ENCODE results near the gene CEL.
"Not testable (repeated sequence)": the region's sequence is repeated elsewhere in the genome, so short reads cannot be mapped to it uniquely, and the experiment has no call there.

CEL gene

GRCh38 chr9:133086212-133086860 lies 24.6 kb downstream of the CEL start:
- not testable (repeated sequence) for DNase-seq (ENCODE audit: low read depth)

GRCh38 chr9:133086894-133087293 lies 25.1 kb downstream of the CEL start:
- no peak for DNase-seq (ENCODE audit: low read depth)

GRCh38 chr9:133087429-133088145 lies 25.8 kb downstream of the CEL start:
- no peak for DNase-seq (ENCODE audit: low read depth)

- DNase-seq (ENCODE audit: low read depth), result no peak
Measured at GRCh38 chr9:133088146-133088750, 26.5 kb downstream of the CEL start.

GRCh38 chr9:133088756-133089155 lies 27.0 kb downstream of the CEL start:
- no peak for DNase-seq (ENCODE audit: low read depth)

- DNase-seq (ENCODE audit: low read depth), result no peak
Measured at GRCh38 chr9:133089271-133089671, 27.5 kb downstream of the CEL start.

GRCh38 chr9:133090187-133090586 lies 28.4 kb downstream of the CEL start:
- no peak for DNase-seq (ENCODE audit: low read depth)

- no peak for DNase-seq (ENCODE audit: low read depth)
Measured at GRCh38 chr9:133090752-133091385, 29.1 kb downstream of the CEL start.

- DNase-seq (ENCODE audit: low read depth), result not testable (repeated sequence)
Measured at GRCh38 chr9:133094351-133094750, 32.6 kb downstream of the CEL start.

GRCh38 chr9:133094842-133095393 lies 33.1 kb downstream of the CEL start:
- no peak for DNase-seq (ENCODE audit: low read depth)

GRCh38 chr9:133098104-133098754 lies 36.4 kb downstream of the CEL start:
- no peak for DNase-seq (ENCODE audit: low read depth)

- no peak for DNase-seq (ENCODE audit: low read depth)
Measured at GRCh38 chr9:133098871-133099270, 37.1 kb downstream of the CEL start.

- no peak for DNase-seq (ENCODE audit: low read depth)
Measured at GRCh38 chr9:133099726-133100505, 38.1 kb downstream of the CEL start.

- DNase-seq (ENCODE audit: low read depth), result no peak
Measured at GRCh38 chr9:133100506-133101355, 39.0 kb downstream of the CEL start.

- DNase-seq (ENCODE audit: low read depth), result no peak
Measured at GRCh38 chr9:133101356-133102189, 39.8 kb downstream of the CEL start.

GRCh38 chr9:133102190-133103021 lies 40.6 kb downstream of the CEL start:
- DNase-seq (ENCODE audit: low read depth), result no peak

- no peak for DNase-seq (ENCODE audit: low read depth)
Measured at GRCh38 chr9:133103183-133103986, 41.6 kb downstream of the CEL start.

Data from T-helper 22 cell (primary cell).